Smooth muscle cell (in vitro differentiated cells): ENCODE measurements around the gene ZFHX3. TPM values are rescaled to one million over a fixed set of nuclear protein-coding genes. Genes with fewer than 3 reads are reported as not detected.

Experiments
- DNase-seq: peaks from one replicate; lab custom pipeline; 2025; ENCODE audit not compliant: unreplicated experiment; lab: John Stamatoyannopoulos, UW
- H2AFZ ChIP-seq: fragments of 200-600 bp; sonication (generic); 2 replicates; pipeline ENCODE4 v1.6.0; 2016; ENCODE audit warnings: antibody characterized with exemption, low read depth, mild to moderate bottlenecking
- H3F3A ChIP-seq: fragments of 200-600 bp; sonication (generic); 2 replicates; pipeline ENCODE4 v1.6.0; 2017; ENCODE audit warnings: antibody characterized with exemption, low read depth
- H3K27ac ChIP-seq: fragments of 200-600 bp; sonication (generic); 2 replicates; pipeline ENCODE4 v1.5.1; 2016; ENCODE audit warnings: low read depth, mild to moderate bottlenecking
- H3K27me3 ChIP-seq: fragments of 200-600 bp; sonication (generic); 2 replicates; pipeline ENCODE4 v1.6.1; 2016; ENCODE audit warnings: low read depth, mild to moderate bottlenecking
- H3K36me3 ChIP-seq: fragments of 200-600 bp; sonication (generic); 2 replicates; pipeline ENCODE4 v1.5.1; 2016; ENCODE audit warnings: low read depth
- H3K4me1 ChIP-seq: fragments of 200-600 bp; sonication (generic); 2 replicates; pipeline ENCODE4 v1.5.1; 2016; ENCODE audit warnings: low read depth
- H3K4me2 ChIP-seq: fragments of 200-600 bp; sonication (generic); 2 replicates; pipeline ENCODE4 v1.6.0; 2016; ENCODE audit warnings: mild to moderate bottlenecking
- H3K4me3 ChIP-seq: fragments of 200-600 bp; sonication (generic); 2 replicates; pipeline ENCODE4 v1.5.1; 2016; ENCODE audit warnings: mild to moderate bottlenecking
- H3K79me2 ChIP-seq: fragments of 200-600 bp; sonication (generic); 2 replicates; pipeline ENCODE4 v1.6.0; 2016; ENCODE audit warnings: low read depth, mild to moderate bottlenecking
- H3K9ac ChIP-seq: fragments of 200-600 bp; sonication (generic); 2 replicates; pipeline ENCODE4 v1.6.0; 2016; ENCODE audit warnings: low read depth
- H3K9me3 ChIP-seq: fragments of 200-600 bp; sonication (generic); replicated peaks from 2 replicates; pipeline ENCODE4 v1.5.1; 2016; ENCODE audit warnings: low read depth
- H4K20me1 ChIP-seq: fragments of 200-600 bp; sonication (generic); 2 replicates; pipeline ENCODE4 v1.6.0; 2016; ENCODE audit warnings: low read depth
- CTCF ChIP-seq: fragments of 200-600 bp; sonication (generic); IDR thresholded peaks from 2 replicates; pipeline ENCODE4 v1.5.1; 2017; ENCODE audit warnings: borderline replicate concordance, mild to moderate bottlenecking, antibody characterized with exemption; ENCODE audit not compliant: insufficient read depth, poor library complexity, severe bottlenecking
- WGBS: methylation state at CpG from one replicate; pipeline ENCODE4 v1.1.7; 2016; ENCODE audit warnings: low lambda C conversion rate; 5-methylcytosine and 5-hydroxymethylcytosine counted together
- polyA plus RNA-seq: library from polyadenylated mRNA; unstranded; fragments of >200 nt; fragmentation: Nextera tagmentation; extraction: Ambion mirVana; gene quantifications from 2 replicates; pipeline ENCODE4 v1.2.1, GENCODE V29; 2016
- total RNA-seq: library from RNA; depleted of rRNA; stranded (reverse); fragments of >200 nt; gene quantifications from 2 replicates; pipeline ENCODE4 v1.2.3, GENCODE V29; 2014

Gene ZFHX3
- total and polyA plus RNA-seq, 2 experiments from 2014 or later: 3.1 to 9.8 TPM

GRCh38 chr16:73054125-73054484 is 6.2 kb upstream of the ZFHX3 start:
- 12% methylated on average over 10 of the region's 10 CpGs for WGBS
- Histone ChIP-seq H3K4me3 (peak overlapping the region; percentile 87), H3K4me1 (peaks cover 61% of the 10 kb centered on the region), H3K79me2 (peaks cover 72% of the 10 kb centered on the region), H2AFZ (peak overlapping the region; percentile 75), H3K9ac (peak overlapping the region; percentile 78), H3K27me3 (no peaks in the 10 kb centered on the region), H3K36me3 (no peaks in the 10 kb centered on the region), H3K9me3 (no peaks in the 10 kb centered on the region), H3F3A (peaks cover 16% of the 10 kb centered on the region), H4K20me1 (no peaks in the 10 kb centered on the region), H3K27ac (peak overlapping the region; percentile 80), H3K4me2 (peak overlapping the region; percentile 100)
- TF ChIP-seq CTCF: no peak
- DNase-seq: no peak

GRCh38 chr16:73053364-73054124 is 5.6 kb upstream of the ZFHX3 start:
- no peak for DNase-seq
- peak overlapping the region; percentile 87 for H3K4me3 ChIP-seq
- H3K9me3 ChIP-seq: no peaks in the 10 kb centered on the region
- peak overlapping the region; percentile 100 for H3K4me2 ChIP-seq
- no peak for TF ChIP-seq CTCF
- peaks cover 67% of the 10 kb centered on the region for H3K4me1 ChIP-seq
- no peaks in the 10 kb centered on the region for H3K27me3 ChIP-seq
- H3F3A ChIP-seq: peaks cover 20% of the 10 kb centered on the region
- 6% methylated on average over 16 of the region's 16 CpGs for WGBS
- H3K36me3 ChIP-seq: no peaks in the 10 kb centered on the region
- peak overlapping the region; percentile 78 for H3K9ac ChIP-seq
- peak overlapping the region; percentile 75 for H2AFZ ChIP-seq
- peak overlapping the region; percentile 80 for H3K27ac ChIP-seq
- H4K20me1 ChIP-seq: no peaks in the 10 kb centered on the region
- peaks cover 73% of the 10 kb centered on the region for H3K79me2 ChIP-seq

GRCh38 chr16:73053038-73053363 is 5.1 kb upstream of the ZFHX3 start:
- peak overlapping the region; percentile 80 for H3K27ac ChIP-seq
- peak overlapping the region; percentile 100 for H3K4me2 ChIP-seq
- peaks cover 74% of the 10 kb centered on the region for H3K79me2 ChIP-seq
- H3F3A ChIP-seq: peaks cover 21% of the 10 kb centered on the region
- H3K9me3 ChIP-seq: no peaks in the 10 kb centered on the region
- 26% methylated on average over 4 of the region's 4 CpGs for WGBS
- no peaks in the 10 kb centered on the region for H4K20me1 ChIP-seq
- peaks cover 68% of the 10 kb centered on the region for H3K4me1 ChIP-seq
- H3K27me3 ChIP-seq: no peaks in the 10 kb centered on the region
- no peaks in the 10 kb centered on the region for H3K36me3 ChIP-seq
- peak overlapping the region; percentile 75 for H2AFZ ChIP-seq
- TF ChIP-seq CTCF: no peak
- peak overlapping the region; percentile 78 for H3K9ac ChIP-seq
- H3K4me3 ChIP-seq: peak overlapping the region; percentile 87
- no peak for DNase-seq

- no peaks in the 10 kb centered on the region for H3K9me3 ChIP-seq
- no peak for TF ChIP-seq CTCF
- H2AFZ ChIP-seq: peak overlapping the region; percentile 75
- peak overlapping the region; percentile 78 for H3K9ac ChIP-seq
- peak overlapping the region; percentile 100 for H3K4me2 ChIP-seq
- H3K79me2 ChIP-seq: peaks cover 74% of the 10 kb centered on the region
- H3K36me3 ChIP-seq: no peaks in the 10 kb centered on the region
- no peak for DNase-seq
- peaks cover 68% of the 10 kb centered on the region for H3K4me1 ChIP-seq
- H3K27ac ChIP-seq: peak overlapping the region; percentile 80
- 60% methylated on average over 9 of the region's 9 CpGs for WGBS
- peaks cover 21% of the 10 kb centered on the region for H3F3A ChIP-seq
- H3K4me3 ChIP-seq: no peak overlapping the region
- no peaks in the 10 kb centered on the region for H4K20me1 ChIP-seq
- no peaks in the 10 kb centered on the region for H3K27me3 ChIP-seq
These were observed 4.6 kb upstream of the ZFHX3 start for GRCh38 chr16:73052576-73052975.
